ENCODE results near the gene GSTO1. TPM values are rescaled to one million over a fixed set of nuclear protein-coding genes. Genes with fewer than 3 reads are reported as not detected.
"Not testable (repeated sequence)": the region's sequence is repeated elsewhere in the genome, so short reads cannot be mapped to it uniquely, and the experiment has no call there.

GSTO1 gene
- total RNA-seq: 52.4 TPM

DNA sequence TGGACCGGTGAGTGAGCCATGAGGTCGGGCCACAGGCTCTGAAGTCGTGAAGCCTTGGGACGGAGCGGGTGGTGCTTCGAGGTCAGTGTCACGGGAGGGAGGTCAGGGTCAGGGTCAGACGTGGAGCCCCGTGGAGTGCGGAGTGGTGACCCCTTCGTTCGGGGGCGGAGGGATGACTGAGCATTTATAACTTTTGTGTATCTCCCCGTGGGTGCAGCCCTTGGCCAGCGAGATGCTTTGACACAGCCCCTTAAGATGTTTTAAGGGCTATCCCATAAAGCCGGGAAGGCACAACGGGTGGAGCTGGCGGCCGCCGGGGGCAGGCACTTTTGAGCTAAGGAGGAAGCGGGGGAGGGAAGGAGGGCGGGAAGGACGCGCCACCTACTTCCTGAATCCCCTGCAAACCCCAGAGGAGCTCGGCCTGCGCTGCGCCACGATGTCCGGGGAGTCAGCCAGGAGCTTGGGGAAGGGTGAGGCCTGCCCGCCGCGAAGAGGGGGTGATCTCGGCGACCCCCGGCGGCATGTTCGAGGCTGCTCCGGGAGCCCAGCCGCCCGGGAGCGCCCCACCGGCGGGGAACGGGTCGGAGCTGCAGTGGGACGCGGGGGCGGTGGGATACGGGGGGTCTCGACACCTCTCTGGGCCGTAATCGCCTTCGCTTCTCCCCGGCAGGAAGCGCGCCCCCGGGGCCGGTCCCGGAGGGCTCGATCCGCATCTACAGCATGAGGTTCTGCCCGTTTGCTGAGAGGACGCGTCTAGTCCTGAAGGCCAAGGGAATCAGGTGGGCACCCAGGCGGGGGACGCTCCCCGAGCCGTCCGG lies at the start of gene GSTO1:
Gene GSTO1, plus strand, starts transcription at position 400 of the 818 bp plus-strand sequence. Its CDS starts 37 bp downstream, at position 437.
- peak; percentile 64 for ATAC-seq

DNA sequence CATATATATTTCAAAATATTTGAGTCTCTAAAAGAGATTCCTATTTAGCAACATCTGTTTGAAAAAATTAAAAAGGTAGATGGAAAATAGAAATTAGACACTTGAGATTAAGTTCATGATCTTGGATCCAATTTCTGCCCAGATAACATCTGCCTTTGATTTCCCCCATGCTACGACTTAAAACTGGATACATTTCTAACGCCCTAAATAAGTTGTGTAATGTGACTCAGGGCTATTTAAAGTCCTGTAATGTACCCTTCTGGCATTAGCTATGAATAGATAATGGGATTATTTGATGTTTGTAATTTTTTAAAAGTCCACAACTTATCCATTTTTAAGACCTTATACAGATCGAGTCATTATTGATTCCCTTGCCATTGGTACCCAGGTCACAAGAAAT lies 46.0 kb upstream of the GSTO1 start:
- ATAC-seq: no peak

DNA sequence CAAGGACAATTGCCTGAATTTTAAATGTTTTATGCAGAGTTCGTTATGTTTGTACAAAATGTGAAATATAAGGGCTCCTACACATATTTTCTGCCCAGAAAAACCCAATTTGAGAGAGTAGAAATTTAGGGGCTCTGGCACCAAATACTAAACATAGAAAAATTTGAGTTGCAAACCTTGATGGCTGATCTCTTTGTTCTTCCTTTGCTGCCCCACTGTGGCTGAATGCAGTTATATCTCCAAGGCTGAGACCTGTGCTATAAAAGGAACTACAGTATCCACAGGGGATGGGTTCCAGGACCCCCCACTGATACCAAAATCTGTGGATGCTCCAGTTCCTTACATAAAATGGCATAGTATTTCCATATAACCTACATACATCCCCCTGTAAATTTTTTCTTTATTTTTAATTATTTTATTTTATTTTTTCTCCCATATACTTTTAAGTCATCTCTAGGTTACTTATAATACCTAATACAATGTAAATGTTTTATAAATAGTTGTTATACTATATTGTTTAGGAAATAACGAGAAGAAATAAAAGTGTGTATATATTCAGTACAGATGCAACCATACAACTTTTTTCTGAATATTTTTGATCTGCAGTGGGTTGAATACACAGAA lies 45.0 kb upstream of the GSTO1 start:
- ATAC-seq: no peak

DNA sequence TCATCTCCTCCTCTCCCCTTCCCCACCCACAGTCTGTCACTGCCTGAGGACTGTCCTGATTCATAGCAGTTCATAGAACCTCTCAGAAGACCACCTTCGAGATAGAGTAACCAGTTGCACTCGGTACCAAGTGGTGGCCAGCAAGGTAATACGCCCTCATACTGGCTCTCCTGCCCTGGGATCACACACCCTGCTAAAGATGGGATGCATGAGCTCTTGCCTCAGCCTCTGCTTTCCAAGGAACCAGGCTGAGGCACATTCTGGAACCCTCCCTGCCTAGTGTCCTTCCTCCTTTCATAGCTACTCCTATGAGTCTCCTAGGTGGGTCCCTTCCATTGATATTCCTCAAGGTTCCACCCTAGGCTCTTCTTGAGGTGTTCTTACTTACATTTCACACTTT lies 38.1 kb upstream of the GSTO1 start:
- no peak for ATAC-seq

DNA sequence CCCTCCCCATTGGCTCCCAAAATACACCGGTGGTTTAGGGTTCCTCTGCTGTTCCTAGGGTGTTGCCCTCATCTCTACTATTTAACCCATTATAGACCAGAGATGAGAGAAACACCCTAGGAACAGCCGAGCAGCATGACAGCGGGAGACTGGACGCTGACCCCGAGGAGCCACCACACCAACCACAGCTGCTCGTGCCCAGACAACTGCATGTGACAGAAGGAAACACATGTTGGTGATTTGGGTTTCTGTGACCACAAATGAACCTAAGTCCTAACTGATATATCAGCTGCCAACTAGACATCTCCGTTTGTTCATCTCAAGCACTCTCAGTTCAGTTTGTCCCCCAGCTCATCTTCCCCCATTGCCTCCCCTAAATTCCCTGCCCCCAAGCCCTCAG lies 35.9 kb upstream of the GSTO1 start:
- ATAC-seq: no peak

DNA sequence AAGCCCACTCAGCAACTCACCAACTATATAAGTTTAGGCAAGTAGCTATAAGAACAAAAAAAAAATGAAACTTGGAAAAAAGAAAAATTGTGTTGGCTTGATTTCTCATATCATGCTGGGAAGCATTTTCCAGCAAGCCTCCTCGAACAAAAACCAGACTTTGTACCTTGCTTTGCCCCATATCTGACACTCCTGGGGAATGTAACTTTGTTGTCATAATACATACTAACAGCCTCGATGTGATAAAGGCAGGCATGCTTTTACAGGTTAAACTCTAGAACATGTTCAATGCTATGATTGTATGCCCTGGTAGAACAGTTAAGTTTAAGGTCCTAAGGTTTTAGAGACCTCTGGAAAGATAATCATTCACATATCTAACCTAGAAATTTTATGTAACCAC lies 34.2 kb upstream of the GSTO1 start:
- ATAC-seq: no peak

DNA sequence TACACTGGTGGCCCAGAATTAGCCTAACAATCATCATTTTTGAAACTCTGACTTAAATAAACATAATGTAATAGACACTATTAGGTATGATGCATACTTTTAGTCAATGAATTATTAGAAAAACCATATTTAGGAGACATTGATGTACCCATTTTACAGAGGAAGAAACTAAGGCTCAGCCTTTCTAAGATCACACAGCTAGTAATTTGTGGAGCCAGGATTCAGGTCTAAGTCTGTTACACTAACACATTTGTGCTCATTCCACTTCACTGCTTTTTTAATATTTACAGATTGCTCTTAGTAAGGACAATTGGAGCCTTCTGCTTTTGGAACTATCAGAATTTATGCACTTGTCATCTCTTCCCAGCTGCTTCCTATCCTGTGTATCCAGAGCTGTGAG lies 31.4 kb upstream of the GSTO1 start:
- no peak for ATAC-seq

DNA sequence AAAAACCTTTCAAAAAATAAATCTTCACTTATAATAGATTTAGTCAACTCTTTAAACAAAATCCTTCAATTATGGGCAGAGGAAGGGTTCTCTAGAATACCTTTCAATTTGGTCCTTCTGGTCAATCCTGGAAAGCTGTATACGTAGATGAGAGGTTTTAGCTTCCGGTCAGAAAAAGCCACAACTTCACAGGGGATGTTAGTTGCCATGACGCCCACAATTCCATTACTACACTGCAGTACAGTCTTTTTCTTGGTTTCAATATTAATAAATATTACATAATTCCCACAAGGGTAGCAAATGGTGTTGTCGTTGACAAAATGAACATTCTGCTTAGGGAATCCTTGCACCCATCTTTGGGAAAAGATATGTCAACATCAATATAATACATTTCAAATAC lies 24.2 kb upstream of the GSTO1 start:
- ATAC-seq: no peak

DNA sequence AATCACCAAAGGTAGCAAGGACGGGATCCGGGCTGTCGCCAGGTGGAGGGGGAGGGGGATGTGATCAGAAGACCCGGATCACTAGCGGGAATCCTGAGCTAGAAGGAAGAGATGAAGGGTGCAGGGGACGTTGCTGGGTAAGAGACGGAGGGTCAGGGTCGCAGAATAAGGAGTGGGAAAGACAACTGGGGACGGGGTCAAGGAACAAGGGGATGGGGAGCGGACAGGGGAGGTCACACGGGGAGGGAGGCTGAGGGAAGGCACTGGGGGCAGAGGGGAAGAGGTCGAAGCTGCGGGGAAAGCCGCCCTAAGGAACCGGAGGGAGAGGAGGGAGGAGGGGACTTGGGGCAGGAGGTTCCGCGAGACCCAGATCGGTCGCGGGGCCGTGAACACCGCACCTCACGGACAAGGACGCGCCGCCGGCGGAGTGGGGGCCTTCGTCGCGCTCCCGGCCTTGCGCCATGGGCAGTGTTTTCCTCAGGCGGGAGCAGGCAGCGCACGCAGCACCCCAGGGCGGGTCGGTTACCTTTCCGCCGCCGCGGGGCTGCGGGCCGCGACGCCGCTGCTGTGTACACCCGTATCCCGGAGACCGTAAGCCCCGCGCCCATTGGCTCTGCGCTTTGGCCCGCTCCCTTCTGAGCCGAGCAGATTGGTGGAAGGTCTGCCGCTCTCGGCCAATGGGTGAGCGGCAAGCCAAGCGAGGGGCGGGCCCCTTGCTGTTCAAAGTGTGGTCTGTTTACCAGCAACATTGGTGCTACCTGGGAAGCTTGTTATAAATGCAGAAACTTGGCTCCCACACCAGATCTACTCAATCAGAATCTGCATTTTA lies 22.7 kb upstream of the GSTO1 start, which contains the start of gene CFAP43:
Gene CFAP43, minus strand, starts transcription at position 581 of the 829 bp plus-strand sequence. Its CDS starts 118 bp downstream, at position 463.
- ATAC-seq: peak; percentile 100

DNA sequence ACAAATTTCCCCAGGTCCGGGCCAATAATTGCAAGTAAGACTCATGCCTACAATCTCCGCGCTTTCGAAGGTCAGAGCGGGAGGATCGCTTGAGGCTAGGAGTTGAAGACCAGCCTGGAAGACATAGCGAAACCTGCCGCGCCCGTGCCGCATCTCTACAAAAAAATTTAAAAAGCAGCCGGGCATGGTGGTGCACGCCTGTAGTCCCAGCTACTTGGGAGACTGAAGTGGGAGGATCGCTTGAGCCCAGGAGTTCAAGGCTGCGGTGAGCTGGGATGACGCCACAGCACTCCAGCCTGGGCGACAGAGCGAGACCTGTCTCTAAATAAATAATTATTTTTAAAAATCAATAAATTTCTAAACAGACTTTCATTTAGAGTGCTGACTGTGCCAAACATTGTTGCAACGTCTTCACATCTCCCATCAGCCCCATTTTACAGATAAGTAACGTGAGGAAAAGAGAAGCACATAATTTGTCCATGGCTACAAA lies 22.0 kb upstream of the GSTO1 start:
- ATAC-seq: peak; percentile 7

DNA sequence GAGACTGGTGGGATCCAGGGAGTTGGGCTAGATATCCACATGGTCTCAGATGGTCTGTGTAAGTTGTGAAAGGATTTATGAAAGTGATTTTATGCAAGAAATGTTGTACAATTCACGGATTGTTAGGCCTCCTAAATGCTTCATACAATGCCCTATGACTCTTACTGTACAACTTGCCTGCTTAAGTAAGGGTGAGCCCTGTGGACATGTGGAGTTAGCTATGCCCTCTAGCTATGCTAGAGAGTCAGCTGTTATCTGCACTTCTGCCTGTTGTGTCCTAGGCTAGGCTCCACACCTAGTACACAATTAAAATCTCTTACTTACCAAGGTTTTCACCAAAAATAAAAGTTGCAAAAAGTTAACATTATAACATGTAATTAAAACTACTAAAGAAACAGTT lies 20.9 kb upstream of the GSTO1 start:
- no peak for ATAC-seq

DNA sequence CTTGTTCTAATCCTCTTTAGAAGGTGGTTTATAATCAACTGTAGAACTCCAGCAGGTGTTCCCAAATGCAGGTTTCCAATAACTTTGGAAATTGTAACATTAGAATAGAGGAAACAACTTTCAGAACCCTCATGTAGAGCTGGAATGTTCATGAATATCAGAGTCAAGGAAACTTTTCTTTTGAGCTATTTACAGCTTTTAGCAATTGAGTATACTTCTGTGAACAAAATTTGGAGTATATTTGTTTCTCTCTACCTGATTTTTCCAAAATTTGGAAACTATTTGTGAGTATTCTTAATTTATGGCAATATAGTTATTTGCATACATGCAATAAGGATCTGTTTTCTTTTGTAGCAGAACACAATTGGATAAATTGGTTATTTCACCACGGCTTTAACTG lies 19.8 kb upstream of the GSTO1 start:
- no peak for ATAC-seq

DNA sequence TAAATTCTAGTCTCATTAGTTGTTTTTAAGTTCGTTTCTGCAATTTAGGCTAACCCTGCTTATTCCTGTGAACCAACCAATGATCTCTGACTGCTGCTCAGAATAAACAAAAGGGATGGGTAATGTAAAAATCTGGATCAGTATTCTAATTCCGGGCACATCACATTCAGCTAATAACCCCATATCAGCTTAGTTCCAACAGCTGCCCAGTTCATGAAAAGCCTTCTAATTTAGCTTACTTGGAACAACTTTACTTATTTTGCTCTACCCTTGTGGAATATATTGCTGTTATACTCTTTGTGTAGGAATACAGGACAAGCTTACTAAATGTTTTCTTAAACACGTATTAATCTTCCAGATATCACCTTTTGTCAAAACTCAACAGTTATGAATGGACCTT lies 18.9 kb upstream of the GSTO1 start:
- no peak for ATAC-seq

DNA sequence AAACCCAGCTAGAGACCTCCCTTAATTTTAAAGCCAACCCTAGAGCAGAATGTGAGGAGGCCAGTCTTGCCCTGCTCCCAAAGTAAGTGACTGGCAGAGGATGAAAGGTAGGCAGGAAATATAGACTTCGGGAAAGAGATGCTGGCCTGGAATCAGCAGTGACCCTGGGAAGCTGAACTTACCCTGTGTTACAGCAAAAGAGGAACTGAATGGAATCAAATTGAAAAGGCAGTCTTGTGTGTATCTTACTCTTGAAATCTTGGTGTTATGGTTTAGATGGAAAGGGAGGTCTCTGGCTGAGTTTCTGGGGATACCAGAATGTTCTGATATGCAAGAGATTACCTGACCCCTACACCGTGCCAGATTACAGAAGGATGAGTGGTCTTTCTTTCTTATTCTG lies 14.6 kb upstream of the GSTO1 start:
- no peak for ATAC-seq

DNA sequence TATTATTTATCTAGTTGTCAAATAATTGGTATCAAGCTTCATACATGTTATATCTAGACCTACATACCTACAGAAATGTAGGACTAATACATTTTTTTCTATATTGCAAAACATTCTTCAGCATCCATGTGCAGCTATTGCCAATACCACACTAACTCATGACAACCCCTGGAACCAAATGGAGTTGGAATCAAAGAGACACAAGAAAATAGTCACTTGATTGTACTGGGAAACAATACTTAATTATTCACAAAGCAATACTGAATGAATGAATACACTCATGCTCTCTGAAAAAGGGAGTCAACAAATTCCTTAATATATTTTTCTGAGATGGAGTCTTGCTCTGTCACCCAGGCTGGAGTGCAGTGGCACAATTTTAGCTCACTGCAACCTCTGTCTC lies 12.1 kb upstream of the GSTO1 start:
- no peak for ATAC-seq

DNA sequence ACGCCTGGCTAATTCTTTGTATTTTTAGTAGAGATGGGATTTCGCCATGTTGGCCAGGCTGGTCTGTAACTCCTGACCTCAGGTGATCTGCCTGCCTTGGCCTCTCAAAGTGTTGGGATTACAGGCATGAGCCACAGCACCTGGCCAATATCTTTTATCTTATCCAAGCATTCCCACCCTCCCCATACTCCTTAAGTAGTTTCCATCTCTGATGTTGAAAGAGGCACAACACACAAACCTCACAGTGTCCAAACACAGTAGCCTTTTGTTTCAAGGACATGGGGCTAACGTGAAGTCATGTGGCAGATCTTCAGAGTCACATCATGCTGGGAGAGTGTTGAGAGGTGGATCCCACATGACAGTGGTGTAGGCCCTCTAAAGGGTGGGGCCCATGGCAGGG lies 11.7 kb upstream of the GSTO1 start:
- not testable (repeated sequence) for ATAC-seq

DNA sequence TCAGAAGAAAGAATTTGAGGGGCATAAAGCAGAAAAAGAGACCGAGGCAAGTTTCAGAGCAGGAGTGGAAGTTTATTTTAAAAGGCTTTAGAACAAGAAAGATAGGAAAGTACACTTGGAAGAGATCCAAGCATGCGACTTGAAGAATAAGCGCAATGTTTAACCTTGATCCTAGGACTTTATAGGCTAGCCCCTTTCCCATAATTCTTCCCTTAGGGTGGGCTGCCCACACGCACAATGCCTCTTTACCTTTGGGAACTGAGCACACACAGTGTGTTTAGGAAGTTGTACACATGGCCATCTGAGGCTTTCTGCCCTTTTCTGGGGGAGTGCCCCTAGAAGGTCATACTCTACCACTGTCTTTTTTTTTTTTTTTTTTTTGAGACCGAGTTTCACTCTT lies 11.2 kb upstream of the GSTO1 start:
- no peak for ATAC-seq

DNA sequence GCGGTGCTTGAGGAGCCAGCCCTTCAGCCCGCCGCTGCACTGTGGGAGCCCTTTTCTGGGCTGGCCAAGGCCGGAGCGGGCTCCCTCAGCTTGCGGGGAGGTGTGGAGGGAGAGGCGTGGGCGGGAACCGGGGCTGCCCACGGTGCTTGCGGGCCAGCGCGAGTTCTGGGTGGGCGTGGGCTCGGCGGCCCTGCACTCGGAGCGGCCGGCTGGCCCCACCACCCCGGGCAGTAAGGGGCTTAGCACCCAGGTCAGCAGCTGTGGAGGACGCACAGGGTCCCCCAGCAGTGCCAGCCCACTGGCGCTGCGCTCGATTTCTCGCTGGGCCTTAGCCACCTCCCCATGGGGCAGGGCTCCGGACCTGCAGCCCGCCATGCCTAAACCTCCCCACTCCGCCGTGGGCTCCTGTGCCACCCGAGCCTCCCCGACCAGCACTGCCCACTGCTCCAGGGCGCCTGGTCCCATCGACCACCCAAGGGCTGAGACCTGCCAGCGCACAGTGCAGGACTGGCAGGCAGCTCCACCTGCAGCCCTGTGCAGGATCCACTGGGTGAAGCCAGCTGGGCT lies 9.5 kb upstream of the GSTO1 start:
- ATAC-seq: no peak

DNA sequence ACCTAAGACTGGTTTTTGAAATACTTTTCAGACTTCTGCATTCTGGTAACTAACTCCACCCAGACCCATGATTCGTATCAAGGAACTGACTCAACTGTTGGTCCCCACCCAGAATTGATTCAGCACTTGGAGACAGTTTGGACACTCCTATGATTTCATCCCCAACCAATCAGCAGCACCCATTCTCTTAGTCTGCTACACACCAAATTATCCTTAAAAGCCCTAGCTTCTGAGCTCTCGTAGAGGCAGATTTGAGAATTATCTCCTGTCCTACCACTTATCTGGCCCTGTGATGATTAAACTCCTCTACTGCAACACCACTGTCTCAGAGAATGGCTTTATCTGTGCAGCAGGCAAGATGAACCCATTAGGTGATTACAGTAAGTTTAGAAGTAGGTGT lies 7.7 kb upstream of the GSTO1 start:
- ATAC-seq: peak; percentile 97

DNA sequence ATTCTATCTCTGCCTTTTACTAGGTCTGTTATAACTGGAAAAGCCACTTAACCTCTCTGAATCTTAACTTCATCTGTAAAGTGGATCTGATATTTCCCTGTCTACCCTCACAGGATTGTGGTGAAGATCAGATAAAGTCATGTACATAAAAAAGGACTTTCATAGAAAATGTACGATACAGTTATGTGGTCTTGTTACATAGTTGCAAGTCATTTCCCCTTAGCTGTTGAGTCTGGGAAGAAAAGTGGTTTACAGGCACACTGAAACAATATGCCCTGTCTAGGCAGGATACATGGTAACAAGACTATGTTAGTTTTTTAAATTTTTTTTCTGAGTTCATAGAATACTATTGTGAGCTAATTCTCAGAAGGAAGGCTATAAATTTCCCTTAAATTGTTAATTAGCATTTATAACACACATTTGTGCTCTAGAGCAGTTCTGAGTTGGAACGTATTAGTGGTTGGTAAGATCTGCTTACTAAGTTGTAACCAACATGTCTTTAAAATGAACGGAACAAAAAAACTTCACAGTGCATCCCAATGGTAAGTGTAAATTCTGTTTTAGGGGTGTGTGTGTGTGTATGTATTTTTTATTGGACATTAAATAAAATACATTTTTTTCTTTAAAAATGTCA lies 7.1 kb upstream of the GSTO1 start:
- no peak for ATAC-seq

DNA sequence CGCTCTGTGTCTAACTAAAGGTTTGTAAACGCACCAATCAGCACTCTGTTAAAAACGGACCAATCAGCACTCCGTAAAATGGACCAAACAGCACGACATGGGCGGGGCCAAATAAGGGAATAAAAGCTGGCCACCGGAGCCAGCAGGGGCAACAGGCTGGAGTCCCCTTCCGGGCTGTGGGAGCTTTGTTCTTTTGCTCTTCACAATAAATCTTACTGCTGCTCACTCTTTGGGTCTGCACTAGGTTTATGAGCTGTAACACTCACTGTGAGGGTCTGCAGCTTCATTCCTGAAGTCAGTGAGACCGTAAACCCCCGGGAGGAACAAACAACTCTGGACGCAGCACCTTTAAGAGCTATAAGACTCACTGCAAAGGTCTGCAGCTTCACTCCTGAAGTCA lies 5.8 kb upstream of the GSTO1 start:
- not testable (repeated sequence) for ATAC-seq

DNA sequence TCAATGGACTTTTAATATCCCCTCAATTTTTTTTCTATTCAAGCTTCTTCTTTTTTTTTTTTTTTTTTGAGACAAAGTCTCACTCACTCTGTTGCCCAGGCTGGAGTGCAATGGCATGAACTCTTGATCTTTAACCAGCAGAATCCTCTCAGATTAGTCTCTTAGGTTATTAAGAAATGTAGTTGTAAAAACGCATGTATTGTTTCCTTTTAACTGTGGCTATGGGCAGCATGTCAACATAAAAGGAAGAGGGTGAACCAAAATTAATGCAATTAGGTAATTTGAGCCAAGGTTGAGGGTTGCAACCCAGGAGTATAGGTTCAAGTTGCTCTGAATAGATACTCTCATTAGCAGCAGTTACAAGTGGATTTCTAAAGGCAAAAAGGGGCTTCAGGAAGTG lies 4.3 kb upstream of the GSTO1 start:
- no peak for ATAC-seq

All from esophagus mucosa (tissue), 1 donor.